ENCODE results near the gene HMGN4.
A peak's percentile ranks its signal among the peaks of the same experiment; 100 is the strongest.

The HMGN4 gene

DNA sequence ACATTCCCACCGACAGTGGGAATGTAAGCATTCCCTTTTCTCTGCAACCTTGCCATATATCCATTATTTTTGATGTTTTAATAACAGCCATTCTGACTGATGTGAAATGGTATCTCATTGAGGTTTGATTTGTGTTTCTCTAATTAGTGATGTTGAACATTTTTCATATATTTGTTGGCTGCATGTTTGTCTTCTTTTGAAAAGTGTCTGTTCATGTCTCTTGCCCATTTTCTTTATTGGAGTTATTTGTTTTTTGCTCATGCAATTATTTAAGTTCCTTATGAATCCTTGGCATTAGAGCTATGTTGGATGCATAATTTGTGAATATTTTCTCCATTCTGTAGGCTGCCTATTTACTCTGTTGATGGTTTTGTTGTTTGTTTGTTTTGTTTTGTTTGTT, 40.6 kb downstream of the HMGN4 start:
- no peak for DNase-seq

DNA sequence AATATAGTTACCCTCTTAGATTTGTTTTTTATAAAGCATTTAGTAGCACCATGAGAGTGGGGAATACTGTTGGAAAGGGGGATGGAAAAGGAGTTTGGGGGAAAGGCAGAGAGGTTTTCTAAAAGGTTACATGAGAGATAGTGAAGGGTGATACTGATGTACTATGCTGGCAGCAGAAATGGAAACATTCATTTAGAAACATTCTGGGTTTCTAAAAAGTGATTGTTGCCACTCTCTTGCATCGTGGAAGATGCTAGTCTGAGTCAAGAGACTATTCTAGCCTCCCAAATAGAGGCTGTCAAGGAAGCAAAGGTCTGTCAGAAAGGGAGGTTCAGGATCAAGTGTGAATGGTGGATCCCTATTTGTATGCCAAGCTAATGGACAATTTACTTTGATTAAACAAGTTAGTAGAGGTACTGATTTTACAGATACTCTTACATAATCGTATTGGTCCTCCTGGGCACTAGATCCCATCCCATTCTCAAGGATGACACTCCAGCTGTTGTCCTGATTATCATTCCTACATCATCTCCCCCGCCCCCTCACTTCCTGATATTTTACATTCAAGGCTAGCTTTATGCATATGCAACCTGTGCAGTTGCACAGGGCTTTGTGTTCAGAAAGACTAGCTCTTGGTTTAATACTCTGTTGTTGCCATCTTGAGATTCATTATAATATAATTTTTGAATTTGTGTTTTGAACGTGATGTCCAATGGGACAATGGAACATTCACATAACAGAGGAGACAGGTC, 43.2 kb downstream of the HMGN4 start:
- DNase-seq: no peak

DNA sequence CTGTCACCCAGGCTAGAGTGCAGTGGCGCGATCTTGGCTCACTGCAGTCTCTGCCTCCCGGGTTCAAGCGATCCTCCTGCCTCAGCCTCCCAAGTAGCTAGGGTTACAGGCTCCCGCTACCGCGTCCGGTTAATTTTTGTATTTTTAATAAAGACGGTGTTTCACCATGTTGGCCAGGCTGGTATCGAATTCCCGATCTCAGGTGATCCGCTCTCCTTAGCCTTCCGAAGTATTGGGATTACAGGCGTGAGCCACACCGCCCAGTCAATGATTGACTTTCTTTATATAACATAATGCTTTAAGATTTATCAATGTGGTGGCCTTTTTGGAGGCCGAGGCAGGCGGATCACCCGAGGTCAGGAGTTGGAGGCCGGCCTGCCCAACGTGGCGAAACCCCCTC, 50.8 kb downstream of the HMGN4 start:
- no peak for DNase-seq

DNA sequence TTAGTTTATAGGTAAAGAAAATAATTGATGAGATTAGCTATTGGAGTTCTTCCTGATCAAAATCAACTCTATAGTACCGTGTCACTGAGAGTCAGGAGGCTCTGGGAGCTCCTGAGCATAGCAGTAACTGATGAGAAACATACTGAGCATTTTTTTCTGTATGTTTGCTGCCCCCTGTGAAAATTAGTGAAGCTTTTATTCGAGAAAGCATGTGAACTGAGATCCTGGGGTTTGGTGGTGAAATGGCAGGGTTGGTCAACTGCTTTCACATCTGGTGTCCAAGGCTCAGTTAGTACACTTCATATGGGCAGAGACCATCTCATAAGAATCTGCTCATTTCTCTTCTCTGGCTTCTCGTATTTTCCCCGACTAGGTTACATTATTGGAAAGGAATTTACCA, 54.5 kb downstream of the HMGN4 start:
- no peak for DNase-seq

- DNase-seq: no peak
Observed at GRCh38 chr6:26593278-26594130, 55.3 kb downstream of the HMGN4 start.

- no peak for DNase-seq
Observed at GRCh38 chr6:26594131-26594498, 55.9 kb downstream of the HMGN4 start.

- DNase-seq: no peak
Observed at GRCh38 chr6:26594730-26595632, 56.8 kb downstream of the HMGN4 start.

- DNase-seq: peak; percentile 18
Observed at GRCh38 chr6:26595669-26596269, 57.6 kb downstream of the HMGN4 start.
